H54 (cell line): Measurements from ENCODE around the gene NFKBIE.
A peak's percentile ranks its signal among the peaks of the same experiment; 100 is the strongest.

ENCODE experiments used
- DNase-seq: peaks from one replicate; pipeline ENCODE4 v3.0.0; 2011; ENCODE audit warnings: low spot score, mixed read lengths; ENCODE audit not compliant: insufficient read length
- FAIRE-seq: peaks from 3 replicates; lab custom pipeline; 2011; peaks lifted over from hg19 to GRCh38; lab: Jason Lieb, UNC
- POLR2A ChIP-seq: IDR thresholded peaks from 2 replicates; pipeline ENCODE4 v1.6.1; 2011; ENCODE audit warnings: low read depth, mild to moderate bottlenecking, low read length

The NFKBIE gene

DNA sequence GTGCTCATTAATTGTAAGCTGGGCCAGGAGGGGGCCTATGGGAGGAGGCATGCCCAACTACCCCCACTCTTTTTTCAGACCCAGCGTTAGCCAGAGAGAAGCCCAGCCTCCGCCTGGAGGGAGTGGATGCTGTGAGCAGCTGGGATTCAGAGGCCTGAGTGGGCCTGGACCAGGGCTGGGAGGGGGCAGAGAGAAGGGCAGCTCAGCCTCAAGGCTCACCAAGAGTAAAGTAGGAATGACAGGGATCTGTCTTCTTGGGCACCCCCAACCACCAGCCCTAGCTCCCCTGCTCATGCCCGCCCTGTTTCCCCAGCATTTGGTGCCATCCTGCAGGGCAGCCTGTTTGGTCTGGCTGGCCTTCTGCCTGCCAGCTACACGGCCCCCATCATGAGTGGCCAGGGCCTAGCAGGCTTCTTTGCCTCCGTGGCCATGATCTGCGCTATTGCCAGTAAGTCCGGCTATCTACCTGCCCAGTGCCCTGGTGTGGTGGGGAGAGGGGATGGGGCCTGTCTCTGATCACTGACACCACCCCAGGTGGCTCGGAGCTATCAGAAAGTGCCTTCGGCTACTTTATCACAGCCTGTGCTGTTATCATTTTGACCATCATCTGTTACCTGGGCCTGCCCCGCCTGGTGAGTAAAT lies 35.2 kb downstream of the NFKBIE start:
- DNase-seq = no peak
- no peak for FAIRE-seq
- no peak for TF ChIP-seq POLR2A

DNA sequence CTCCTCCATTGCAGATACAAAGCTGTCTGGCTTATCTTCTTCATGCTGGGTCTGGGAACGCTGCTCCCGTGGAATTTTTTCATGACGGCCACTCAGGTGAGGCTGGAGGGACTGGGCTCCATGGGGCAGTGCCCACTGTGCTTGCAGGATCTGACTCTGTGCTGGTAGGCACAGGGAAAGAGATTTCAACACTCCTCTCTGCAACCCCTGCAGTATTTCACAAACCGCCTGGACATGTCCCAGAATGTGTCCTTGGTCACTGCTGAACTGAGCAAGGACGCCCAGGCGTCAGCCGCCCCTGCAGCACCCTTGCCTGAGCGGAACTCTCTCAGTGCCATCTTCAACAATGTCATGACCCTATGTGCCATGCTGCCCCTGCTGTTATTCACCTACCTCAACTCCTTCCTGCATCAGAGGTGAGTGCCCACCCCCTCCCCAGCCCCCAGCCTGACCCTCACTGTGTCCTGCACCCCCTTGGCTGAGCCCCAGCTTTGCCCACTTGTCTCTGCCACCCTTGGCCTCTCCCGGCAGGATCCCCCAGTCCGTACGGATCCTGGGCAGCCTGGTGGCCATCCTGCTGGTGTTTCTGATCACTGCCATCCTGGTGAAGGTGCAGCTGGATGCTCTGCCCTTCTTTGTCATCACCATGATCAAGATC lies 35.8 kb downstream of the NFKBIE start:
- FAIRE-seq = no peak
- TF ChIP-seq POLR2A = no peak
- no peak for DNase-seq

DNA sequence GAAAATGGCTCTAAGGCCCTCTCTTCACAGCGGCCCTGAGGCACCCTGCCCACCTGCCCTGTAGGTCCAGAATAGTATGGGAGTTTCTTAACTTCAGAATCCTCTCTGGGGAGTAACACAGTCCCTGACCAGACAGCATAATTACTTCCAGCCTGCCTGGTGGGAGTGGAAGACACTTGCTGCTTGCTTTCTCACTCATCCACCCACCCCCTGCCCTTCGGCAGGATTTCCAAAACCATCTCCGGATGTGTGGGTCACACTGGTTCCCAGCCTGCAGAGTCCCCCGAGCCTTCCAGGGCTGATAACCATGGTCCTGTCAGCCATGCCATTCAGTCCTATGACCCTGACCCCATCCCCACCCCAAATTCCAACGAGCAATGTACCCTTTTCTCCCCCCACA lies 36.5 kb downstream of the NFKBIE start:
- DNase-seq (no peak), FAIRE-seq (no peak)
- TF ChIP-seq POLR2A = no peak

DNA sequence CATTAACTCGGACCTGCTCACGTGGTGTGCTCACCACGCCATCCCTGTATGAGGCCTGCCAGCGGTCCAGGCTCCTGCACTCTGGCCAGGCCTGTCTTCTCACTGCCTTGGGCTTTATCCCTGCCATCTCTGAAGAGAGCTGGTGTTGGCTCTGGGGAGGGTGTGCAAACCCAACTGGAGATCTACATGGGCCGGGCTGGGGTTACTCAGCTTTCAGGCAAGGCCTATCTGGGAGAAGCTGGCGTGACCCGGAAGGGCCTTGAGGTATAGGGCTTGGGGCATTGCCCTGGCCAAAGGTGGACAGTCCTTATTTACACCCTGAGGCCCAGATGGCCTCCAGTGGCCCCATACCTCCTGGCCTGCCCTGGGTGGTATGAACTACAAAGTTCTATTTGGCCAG lies 36.9 kb downstream of the NFKBIE start:
- no peak for DNase-seq
- FAIRE-seq = no peak
- TF ChIP-seq POLR2A = no peak

DNA sequence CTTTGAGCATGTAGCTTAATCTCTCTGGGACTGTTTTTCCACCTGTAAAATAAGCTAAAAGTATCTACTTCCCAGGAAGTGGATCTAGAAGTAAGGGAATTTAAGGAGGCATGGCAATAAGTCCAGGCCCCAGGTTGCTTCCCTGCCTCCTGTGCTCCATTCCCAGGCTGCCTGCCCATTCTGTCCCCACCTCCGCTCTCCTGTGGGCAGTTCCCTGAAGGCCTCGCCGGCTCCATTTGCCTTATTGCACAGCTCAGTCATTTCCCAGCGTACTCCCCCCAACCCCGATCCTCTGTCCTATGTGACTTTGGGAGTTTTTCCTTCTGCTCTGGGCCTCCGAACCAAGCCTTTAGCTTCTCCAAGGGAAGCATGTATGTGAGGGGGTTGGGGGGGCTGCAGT lies 37.3 kb downstream of the NFKBIE start:
- DNase-seq (no peak), FAIRE-seq (no peak)
- TF ChIP-seq POLR2A = no peak

DNA sequence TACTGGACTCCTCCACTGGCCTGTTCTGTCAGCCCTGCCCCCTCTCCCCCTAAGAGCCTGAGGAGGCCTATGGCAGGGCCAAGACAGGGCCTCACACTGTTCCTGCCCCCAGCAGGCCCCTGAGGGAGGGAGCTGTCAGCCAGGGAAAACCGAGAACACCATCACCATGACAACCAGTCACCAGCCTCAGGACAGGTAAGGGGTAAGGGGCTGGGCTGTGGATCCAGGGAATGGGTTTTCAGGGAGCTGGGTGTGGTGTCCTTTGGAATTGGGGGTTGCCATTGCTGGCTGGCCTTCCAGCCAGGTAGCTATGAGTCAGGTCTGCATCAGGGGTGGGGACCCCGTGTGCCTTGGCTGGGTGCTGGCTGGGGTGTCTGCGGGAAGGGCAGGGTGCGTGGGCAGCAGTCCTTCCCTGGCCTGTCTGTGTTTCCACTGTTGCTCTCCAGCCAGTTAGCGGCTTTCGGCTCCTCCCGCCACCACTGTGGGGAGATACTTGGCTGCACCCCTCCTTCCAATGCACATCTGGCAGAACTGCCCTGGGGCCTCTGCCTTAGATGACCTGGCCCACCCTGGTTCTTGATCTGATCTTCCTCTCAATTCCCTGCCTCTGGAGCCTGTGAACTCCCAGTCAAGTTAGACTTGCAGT lies 38.1 kb downstream of the NFKBIE start:
- DNase-seq = no peak
- no peak for FAIRE-seq
- TF ChIP-seq POLR2A = no peak

DNA sequence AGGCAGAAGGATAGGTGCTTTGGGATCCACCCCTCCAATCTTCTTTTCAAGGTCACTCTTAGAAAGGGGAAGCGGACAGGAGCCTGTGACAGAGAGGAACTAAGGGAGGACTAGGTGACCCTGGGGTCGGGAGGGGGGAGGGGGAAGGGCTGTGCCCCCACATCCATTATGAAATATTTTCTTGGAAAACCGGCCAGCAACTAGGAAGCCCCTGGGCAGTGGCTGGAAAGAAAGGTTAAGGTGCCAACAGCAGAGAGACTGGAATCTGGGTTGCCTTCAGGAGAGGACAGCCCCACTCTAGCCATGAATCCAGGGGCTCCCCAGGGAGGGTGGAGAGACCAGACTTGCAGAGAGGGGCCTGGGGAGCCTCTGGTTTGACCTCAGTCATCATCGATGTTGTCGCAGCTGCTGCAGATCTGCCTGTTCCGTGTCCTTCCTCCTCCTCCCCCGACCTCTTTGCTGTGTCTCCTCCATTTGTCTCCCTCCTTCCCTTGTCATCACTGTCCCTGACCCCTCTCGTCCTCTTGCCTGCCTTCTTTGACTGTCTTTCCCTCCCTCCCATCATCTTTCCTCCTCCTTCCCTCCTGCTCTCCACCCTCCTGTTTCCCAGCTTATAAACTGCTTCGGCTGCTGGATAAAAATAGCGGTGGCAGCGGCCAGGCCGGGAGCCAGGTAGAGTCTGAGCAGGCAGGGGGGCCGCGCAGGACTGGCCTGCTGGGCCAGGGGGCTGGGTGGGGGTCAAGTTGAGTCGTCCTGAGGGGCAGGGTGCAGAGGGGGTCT lies 38.8 kb downstream of the NFKBIE start:
- TF ChIP-seq POLR2A = no peak
- no peak for DNase-seq
- no peak for FAIRE-seq

DNA sequence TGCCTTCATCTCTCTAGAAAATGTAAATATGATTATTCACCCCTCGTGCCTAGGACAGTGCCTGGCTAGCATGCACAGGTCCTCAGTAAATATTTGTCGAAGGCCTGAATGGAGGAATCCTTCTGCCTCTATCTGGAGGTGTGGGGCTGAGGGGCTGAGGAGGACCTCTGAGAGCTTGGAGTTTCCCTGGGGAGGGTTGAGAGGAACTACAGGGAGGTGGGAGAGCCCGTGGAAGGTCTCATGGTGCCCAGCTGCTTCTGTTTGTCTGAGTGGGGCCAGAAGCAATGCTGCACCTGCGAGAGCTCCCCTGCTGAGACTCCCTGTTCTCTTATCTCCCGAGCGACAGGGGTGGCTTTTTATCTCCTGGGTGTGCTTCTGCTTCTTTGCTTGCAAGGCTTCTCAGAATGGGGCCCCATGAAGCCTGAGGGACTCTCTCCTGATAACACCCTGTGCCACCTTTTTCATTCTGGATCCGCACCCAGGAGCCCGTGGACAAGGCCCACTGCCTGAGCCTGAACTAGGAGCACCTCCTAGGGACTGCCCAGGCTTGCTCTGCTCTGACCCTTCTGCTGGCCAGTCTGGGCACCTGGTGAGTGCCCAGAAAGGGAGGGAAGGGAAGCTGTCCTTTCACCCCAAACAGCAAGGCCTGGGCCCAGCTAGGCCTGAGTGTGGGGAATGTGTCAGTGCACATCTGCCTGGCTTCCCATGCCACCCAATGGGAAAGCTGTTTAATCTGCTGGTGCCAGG lies 39.6 kb downstream of the NFKBIE start:
- FAIRE-seq (no peak), DNase-seq (no peak)

DNA sequence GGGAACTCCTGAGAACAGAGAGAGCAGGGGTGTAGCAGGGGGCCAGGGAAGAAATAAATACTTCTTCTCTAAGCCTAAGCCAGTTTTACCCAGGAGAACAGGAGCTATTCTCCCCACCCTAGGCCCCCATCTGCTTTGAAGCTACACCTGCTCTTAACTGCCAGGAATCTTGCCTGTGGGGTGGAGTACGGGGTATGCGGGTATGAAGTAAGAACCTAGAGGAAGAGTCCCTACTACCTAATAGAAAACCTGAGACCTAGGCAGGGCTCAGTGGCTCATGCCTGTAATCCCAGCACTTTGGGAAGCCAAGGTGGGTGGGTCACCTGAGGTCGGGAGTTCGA lies 40.4 kb downstream of the NFKBIE start:
- DNase-seq (no peak), FAIRE-seq (no peak)
- no peak for TF ChIP-seq POLR2A

More for the DNA sequence above, 39.6 kb downstream of the NFKBIE start:
- TF ChIP-seq POLR2A = no peak

DNA sequence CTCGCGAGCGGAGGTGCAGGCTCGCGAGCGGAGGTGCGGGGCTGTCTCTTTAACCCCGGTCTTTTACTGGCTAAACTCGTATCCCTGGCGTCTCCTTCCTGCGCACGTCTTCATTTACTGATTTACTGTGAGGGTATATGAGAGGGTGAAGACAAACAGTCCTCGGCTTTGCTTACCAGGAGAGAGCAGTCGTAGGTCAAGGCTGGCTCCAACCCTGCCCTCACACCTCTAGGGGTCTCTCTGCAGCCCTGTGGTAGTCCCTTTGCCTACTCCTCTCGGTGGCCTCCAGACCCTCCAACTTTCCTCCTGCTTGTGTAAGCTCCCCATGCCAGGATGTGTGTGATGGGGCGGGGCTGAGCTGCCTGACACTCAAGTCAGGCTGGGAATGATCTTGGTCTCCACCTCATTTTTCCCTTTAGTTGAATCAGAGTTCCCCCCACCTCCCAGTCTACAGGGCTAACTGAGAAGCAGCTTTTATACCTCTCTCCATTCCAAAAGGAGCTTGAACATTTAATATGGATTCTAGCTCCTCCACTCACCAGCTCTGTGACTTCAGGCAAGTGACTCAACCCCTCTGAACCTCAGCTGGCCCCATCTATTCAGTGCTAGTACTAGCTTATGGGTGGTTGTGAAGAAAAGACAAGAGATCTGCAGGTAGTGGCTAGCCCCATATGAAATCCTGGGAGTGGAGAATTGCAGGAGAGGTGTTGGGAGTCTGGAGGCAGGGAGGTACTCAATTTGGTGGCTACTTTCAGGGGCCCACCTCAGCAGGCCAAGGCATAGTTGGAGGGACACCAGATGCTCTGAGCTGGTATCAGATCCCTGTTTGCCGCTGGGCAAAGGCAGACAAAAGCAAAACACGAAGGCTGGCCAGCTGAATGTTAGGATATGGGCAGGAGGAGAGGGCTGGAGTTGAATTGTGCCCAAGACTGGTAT lies 41.1 kb downstream of the NFKBIE start:
- DNase-seq (no peak), FAIRE-seq (no peak)
- no peak for TF ChIP-seq POLR2A

DNA sequence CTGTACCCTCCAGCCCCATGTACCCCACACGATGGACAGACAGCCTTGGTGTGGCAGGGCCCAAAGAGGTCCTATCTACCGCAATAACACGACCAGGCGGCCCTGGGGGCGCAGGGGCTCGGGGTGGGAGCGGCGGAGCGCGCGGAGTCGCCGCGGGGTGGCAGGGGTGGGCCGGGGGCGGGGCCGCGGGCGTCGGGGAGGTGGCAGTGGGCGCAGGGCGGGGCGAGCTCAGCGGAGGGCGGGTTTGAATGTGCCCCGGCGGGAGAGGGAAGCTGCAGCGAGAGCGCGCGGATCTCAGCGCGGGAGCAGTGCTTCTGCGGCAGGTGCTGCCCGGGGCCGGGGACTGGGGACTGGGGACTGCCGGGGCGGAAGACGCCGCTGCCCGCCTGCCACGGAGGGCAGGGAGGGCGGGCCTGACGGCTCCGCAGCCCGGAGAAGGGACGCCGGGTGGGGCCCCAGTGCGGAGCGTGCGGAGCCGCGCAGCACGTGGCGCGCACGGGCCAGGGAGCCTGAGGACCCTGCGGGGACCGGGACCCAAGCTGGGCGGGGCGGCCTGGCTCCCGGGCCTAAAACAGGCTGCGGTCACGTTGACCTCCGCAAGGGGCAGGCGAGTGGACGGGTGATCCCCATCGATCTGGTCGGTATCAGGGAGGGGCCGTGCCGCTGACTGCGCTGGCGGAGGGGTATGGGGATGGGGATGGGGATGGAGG lies 41.9 kb downstream of the NFKBIE start, which contains the start of gene SLC29A1:
Gene SLC29A1 (plus strand): TSS at position 277 of the 710 bp plus-strand sequence. CDS start 3,719 bp downstream, outside the sequence.
- DNase-seq = peak; percentile 96
- peak; percentile 82 for TF ChIP-seq POLR2A
- FAIRE-seq = no peak
